Endothelial cell (in vitro differentiated cells): Measurements from ENCODE around the gene SLC26A5. TPM values are rescaled to one million over a fixed set of nuclear protein-coding genes. Genes with fewer than 3 reads are reported as not detected.

Experiments used
- DNase-seq: peaks from one replicate; pipeline ENCODE4 v3.0.0; 2021; ENCODE audit warnings: low spot score
- H3K27ac Mint-ChIP-seq: one replicate; pipeline ENCODE4 v1.8.0; 2021; ENCODE audit warnings: mixed read lengths, inconsistent platforms; ENCODE audit not compliant: unreplicated experiment
- H3K27me3 Mint-ChIP-seq: one replicate; pipeline ENCODE4 v1.8.0; 2021; ENCODE audit warnings: mild to moderate bottlenecking, moderate library complexity, mixed read lengths, inconsistent platforms; ENCODE audit not compliant: unreplicated experiment
- H3K36me3 Mint-ChIP-seq: one replicate; pipeline ENCODE4 v1.8.0; 2021; ENCODE audit warnings: mild to moderate bottlenecking, low read depth, mixed read lengths, inconsistent platforms; ENCODE audit not compliant: unreplicated experiment
- H3K4me1 Mint-ChIP-seq: one replicate; pipeline ENCODE4 v1.8.0; 2021; ENCODE audit warnings: mild to moderate bottlenecking, mixed read lengths, inconsistent platforms; ENCODE audit not compliant: unreplicated experiment
- H3K4me3 Mint-ChIP-seq: one replicate; pipeline ENCODE4 v1.8.0; 2021; ENCODE audit warnings: mild to moderate bottlenecking, mixed read lengths, inconsistent platforms; ENCODE audit not compliant: unreplicated experiment
- H3K9me3 Mint-ChIP-seq: one replicate; pipeline ENCODE4 v1.8.0; 2021; ENCODE audit warnings: mixed read lengths, inconsistent platforms; ENCODE audit not compliant: unreplicated experiment
- total RNA-seq: library from RNA; stranded (reverse); fragmentation: NEBNext Ultra II Directional; extraction: Animal tissue kit (Norgen Biotek cat#: 25700); gene quantifications from one replicate; pipeline ENCODE4 v1.2.1, GENCODE V29; 2021; ENCODE audit not compliant: unreplicated experiment
- TF ChIP-seq, protein P1 (sequence below): fragments of 200-600 bp; sonication (generic); IDR thresholded peaks from one replicate; pipeline ENCODE4 v1.5.0; 2021; ENCODE audit warnings: antibody characterized with exemption; ENCODE audit not compliant: unreplicated experiment

SLC26A5 gene
- total RNA-seq, 1 donor from 2014 or later: 3.0 TPM

GRCh38 chr7:103398483-103399127 is 47.4 kb downstream of the SLC26A5 start:
- H3K36me3 Mint-ChIP-seq: no peaks in the 10 kb centered on the region
- no peak overlapping the region for H3K27ac Mint-ChIP-seq
- no peak for DNase-seq
- no peaks in the 10 kb centered on the region for H3K9me3 Mint-ChIP-seq
- peaks cover 2% of the 10 kb centered on the region for H3K4me1 Mint-ChIP-seq
- H3K27me3 Mint-ChIP-seq: no peaks in the 10 kb centered on the region
- H3K4me3 Mint-ChIP-seq: no peak overlapping the region
- TF ChIP-seq, protein P1, sequence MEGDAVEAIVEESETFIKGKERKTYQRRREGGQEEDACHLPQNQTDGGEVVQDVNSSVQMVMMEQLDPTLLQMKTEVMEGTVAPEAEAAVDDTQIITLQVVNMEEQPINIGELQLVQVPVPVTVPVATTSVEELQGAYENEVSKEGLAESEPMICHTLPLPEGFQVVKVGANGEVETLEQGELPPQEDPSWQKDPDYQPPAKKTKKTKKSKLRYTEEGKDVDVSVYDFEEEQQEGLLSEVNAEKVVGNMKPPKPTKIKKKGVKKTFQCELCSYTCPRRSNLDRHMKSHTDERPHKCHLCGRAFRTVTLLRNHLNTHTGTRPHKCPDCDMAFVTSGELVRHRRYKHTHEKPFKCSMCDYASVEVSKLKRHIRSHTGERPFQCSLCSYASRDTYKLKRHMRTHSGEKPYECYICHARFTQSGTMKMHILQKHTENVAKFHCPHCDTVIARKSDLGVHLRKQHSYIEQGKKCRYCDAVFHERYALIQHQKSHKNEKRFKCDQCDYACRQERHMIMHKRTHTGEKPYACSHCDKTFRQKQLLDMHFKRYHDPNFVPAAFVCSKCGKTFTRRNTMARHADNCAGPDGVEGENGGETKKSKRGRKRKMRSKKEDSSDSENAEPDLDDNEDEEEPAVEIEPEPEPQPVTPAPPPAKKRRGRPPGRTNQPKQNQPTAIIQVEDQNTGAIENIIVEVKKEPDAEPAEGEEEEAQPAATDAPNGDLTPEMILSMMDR: no peak

GRCh38 chr7:103396471-103396870 is 49.5 kb downstream of the SLC26A5 start:
- DNase-seq: no peak
- no peak overlapping the region for H3K27ac Mint-ChIP-seq
- TF ChIP-seq, protein P1: no peak
- no peaks in the 10 kb centered on the region for H3K27me3 Mint-ChIP-seq
- H3K36me3 Mint-ChIP-seq: no peaks in the 10 kb centered on the region
- peaks cover 2% of the 10 kb centered on the region for H3K4me1 Mint-ChIP-seq
- no peak overlapping the region for H3K4me3 Mint-ChIP-seq
- H3K9me3 Mint-ChIP-seq: no peaks in the 10 kb centered on the region

DNA sequence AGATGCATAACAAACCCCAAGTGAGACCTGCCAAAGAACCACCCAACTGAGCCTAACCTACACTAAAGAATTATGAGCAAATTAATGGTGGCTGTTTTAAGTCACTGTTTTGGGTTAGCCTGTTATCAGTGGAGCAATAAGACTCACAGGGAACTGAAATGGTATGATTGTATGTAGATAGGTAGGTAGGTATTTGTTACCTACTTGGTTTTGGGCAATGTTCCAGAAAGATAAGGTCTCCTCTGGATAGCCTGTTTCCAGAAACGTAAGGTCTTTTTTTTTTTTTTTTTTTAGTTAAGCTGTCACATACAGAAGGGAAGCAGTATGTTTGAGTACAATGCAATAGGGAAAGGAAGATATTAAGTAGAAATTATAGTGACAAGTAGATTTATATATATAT is 50.9 kb downstream of the SLC26A5 start:
- Mint-ChIP-seq H3K27me3 (no peaks in the 10 kb centered on the region), H3K4me3 (no peak overlapping the region), H3K4me1 (peaks cover 2% of the 10 kb centered on the region), H3K36me3 (peaks cover 4% of the 10 kb centered on the region), H3K27ac (no peak overlapping the region), H3K9me3 (no peaks in the 10 kb centered on the region)
- DNase-seq: no peak
- TF ChIP-seq, protein P1: no peak

- H3K4me1 Mint-ChIP-seq: peaks cover 2% of the 10 kb centered on the region
- DNase-seq: no peak
- H3K36me3 Mint-ChIP-seq: peaks cover 4% of the 10 kb centered on the region
- H3K9me3 Mint-ChIP-seq: no peaks in the 10 kb centered on the region
- H3K27ac Mint-ChIP-seq: no peak overlapping the region
- no peak overlapping the region for H3K4me3 Mint-ChIP-seq
- TF ChIP-seq, protein P1: no peak
- no peaks in the 10 kb centered on the region for H3K27me3 Mint-ChIP-seq
Observed at GRCh38 chr7:103394566-103394965, 51.4 kb downstream of the SLC26A5 start.

DNA sequence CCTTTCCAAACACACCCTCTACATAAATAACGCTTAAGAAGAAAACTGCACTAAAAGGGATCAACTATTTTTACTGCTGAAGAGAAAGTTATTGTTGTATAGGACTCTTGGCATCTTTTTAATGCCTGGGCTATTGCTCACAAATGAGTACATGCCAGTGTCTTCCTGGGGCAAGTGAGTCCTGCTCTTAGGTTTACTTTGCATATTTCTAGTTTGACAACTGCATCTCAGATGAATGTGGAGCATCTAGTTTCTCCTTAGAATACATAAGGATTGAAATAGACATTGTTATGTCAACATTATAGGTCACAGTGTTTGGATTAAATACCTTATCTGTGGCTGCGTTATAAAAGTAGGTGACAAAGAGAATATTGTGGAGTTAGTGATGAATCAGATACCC is 54.0 kb downstream of the SLC26A5 start:
- Mint-ChIP-seq H3K27ac (no peak overlapping the region), H3K36me3 (peaks cover 4% of the 10 kb centered on the region), H3K4me3 (no peak overlapping the region), H3K4me1 (no peaks in the 10 kb centered on the region), H3K9me3 (no peaks in the 10 kb centered on the region), H3K27me3 (no peaks in the 10 kb centered on the region)
- DNase-seq: no peak
- TF ChIP-seq, protein P1: no peak
